ENCODE results near the gene ST6GALNAC3.
"Not testable (repeated sequence)": the region's sequence is repeated elsewhere in the genome, so short reads cannot be mapped to it uniquely, and the experiment has no call there.

ST6GALNAC3 gene

DNA sequence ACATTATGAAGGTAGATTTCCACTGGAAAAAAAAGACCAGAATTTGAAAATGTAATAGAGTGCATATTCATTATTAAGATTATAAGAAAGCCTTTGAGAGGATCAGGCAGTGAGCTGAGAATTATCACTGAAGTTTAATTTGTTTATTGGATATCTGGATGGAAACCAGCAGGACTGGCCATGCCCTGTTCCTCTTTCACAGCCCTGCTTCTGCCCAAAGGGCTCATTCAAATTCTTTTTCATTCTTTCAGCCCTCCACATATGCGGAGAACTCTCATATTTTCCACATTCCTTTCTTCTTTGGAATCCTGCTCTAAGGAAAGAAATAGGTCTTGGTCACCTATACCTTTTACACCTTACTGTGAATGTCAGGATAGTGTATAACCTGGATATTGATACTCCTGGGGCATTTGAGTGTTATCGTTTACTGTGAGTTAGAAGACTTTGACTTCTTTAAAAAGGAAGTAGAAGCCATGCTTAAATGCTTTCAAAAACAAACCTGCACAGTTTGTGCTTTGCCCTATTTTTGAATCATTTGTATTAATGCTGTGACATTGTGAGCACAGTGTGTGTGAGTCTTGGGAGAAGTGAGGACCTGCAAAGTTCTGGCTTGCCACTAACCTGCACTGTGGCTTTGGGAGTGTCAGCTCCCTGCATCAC, 35.5 kb downstream of the ST6GALNAC3 start:
- no peak for DNase-seq

DNA sequence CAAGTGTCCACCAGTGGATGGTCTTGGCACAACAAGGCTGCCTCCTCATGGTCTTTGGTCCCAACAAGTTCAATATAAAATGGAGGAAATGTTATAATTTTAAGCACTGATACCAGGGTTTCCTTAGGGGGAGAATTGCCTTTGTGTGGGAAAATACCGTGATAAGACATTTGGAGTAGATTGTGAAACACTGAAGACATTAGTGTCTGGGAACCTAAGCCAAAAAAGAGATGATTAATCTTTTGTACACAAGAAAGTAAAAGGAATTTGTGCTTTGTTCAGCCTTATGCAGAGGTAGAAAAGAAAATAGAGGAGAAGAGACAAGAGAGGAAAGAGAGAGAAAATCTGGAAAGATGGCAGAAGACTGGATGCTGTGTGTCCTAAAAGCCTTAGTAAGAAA, 36.1 kb downstream of the ST6GALNAC3 start:
- DNase-seq = no peak

DNA sequence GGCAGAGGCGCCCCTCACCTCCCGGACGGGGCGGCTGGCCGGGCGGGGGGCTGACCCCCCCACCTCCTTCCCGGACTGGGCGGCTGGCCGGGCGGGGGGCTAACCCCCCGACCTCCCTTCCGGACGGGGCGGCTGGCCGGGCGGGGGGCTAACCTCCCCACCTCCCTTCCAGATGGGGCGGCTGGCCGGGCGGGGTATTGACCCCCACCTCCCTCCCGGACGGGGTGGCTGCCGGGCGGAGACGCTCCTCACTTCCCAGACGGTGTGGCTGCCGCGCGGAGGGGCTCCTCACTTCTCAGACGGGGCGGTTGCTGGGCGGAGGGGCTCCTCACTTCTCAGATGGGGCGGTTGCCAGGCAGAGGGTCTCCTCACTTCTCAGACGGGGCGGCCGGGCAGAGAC, 37.8 kb downstream of the ST6GALNAC3 start:
- not testable (repeated sequence) for DNase-seq

DNA sequence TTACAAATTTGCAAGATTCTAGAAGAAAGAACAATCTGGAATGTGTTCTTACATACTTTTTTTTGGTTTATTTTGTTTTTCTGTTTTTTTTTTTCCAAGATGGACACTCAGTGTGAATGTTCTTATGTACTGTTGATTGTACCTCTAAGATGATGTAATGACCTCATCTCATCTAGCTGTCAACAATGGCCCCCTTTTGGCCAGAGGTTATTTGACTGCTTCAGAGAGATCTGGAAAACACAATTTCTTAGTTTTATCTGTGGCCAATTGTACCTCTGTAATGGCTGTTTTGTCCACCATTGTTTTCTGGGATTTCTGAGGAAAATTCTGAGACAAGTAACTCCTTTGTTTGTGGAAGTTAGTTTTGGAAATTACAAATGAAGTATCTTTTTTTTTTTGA, 38.9 kb downstream of the ST6GALNAC3 start:
- DNase-seq = no peak

DNA sequence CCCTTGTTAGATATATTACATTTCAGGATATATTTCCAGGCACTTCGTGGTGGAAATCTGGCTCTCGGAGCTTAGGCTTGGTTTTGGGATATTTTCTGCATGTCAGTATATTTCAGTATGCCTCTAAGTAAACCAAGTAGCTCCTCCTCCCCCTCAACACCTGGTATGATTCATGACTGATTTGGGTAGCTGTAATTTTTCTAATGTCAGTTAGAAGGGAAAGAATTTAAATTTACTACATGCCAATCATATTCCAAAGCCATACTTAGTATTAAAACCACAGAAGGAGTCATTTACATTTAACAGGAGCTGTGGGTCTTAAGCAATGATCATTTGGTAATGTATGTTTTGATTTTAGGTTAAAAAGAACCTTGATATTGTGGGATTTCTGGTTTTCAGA, 40.6 kb downstream of the ST6GALNAC3 start:
- DNase-seq = no peak

DNA sequence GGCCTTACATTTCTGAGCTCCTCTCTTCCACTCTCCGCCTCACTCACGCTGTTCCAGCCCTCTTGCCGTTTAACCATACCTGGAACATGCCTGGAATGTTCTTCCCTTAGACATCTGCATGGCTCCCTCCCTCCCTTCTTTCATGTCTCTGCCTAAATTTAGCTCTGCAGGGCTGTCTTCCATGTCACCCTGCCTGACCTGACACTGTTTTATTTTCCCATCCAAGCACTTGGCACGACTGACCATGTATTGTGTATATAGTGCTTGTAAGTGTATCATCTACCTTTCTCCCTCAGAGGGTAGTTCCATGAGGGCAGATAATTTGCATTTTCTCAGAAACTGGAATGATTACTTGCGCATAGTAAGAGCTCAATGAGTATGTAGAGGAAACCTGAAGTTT, 47.3 kb downstream of the ST6GALNAC3 start:
- no peak for DNase-seq

DNA sequence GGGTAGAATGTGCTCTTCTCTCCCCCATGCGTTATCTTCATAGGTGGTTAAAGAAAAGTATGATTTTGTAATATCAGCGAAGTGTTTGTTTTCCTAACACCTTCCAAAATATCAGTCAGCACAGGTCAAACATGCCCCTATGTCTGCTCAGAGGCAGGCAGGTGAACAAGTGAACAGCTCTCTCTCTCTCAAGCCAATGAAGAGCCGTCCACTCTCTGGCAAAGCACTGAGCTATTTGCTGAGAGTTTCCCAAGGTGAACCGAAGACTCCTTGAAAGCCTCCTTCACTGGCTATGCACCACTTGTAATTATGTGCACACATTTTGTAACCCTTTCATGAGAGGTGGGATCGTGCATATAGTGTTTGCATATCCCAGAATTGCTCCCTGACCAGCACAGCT, 47.7 kb downstream of the ST6GALNAC3 start:
- no peak for DNase-seq

DNA sequence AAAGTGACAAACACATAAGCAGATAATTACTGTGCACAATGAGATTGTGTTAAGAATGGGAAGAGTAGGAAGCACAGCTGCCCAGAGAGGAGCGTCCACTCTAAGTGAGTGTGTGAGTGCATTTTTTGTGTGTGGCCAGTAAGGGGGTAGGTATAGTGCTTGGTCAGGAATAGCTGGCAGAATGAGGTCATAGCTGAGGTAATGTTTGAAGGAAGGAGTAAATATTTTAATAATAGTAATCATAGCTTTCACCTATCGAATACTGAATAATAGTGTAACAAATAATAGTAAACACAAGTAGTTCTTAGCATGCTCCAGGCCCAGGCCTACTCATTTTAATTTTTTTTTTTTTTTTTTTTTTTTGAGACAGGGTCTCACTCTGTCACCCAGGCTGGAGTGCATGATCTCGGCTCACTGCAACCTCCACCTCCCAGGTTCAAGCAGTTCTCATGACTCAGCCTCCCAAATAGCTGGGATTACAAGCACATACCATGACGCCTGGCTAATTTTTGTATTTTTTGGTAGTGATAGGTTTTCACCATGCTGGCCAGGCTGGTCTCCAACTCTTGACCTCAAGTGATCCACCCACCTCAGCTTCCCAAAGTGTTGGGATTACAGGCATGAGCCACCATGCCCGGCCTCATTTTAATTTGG, 49.0 kb downstream of the ST6GALNAC3 start:
- DNase-seq = not testable (repeated sequence)

DNA sequence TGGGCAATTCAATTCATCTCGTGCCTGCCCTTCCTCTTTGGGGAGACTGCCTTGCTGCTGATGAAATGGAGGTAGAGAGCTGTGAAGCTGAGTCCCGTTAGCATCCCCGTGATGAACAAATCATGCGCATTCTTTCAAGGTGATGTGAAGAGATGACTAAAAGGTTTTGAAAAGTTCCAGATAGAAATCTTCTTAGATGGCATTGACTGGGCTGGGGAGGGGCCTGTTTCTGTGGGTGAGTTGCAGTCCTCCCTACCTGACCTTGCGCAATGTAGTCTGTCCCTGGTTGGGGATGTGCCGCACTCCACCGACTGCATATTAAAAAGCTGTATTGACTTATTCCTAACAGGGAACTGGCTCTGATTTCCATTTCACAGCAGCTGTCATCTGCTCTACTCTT, 49.6 kb downstream of the ST6GALNAC3 start:
- no peak for DNase-seq

DNA sequence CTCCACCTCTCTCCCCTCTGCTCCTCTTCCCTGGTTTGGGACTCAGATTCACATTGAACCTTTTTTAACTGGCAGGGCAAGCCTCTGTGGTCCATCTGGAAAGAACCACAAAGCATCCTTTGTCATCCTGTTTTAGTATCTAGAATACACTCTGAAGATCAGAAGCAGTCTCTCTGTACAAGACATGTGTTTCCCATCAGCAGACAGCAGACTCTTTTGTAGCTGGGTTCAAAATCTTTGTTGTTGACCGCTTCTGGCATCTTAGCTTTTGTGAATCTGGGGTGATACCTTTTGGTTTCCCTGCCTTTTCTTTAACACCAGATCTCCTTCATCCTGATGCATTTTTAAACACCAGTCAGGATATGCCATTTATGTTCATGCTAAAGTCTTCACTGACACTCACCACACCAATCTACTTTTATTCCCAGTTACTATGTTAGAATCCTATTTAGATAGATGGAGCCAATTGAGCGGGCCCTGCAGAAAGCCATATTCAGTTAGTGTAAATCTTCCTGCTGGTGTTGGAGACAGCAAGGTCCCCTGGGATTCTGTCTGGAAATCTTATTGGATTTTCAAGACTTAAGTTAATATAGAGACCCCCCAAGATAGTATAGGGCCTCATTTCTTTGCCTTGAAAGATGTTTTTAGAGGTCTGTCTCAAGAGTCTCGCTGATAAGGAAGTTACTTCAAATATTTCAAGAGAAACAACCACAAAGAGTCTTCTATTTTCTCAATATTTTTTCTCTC, 51.1 kb downstream of the ST6GALNAC3 start:
- no peak for DNase-seq

DNA sequence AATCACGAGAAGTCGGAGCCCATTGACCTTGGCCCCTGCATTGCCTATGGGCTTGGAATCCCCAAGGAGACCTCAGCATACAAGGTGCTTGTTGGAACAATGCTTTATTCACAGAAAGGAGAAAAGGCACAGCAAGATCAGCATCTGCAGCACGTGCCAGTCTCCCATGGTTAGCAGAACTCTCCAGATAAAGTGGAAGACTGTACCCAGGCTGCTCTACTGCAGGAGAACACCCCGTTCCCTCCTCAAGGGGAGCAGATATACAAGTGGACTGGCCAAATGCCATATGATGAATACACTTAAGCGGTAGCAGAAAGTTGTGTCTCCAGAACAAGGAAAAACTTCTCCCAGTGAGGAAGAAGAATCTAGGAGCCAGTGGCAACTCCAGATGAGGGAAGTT, 53.5 kb downstream of the ST6GALNAC3 start:
- no peak for DNase-seq

DNA sequence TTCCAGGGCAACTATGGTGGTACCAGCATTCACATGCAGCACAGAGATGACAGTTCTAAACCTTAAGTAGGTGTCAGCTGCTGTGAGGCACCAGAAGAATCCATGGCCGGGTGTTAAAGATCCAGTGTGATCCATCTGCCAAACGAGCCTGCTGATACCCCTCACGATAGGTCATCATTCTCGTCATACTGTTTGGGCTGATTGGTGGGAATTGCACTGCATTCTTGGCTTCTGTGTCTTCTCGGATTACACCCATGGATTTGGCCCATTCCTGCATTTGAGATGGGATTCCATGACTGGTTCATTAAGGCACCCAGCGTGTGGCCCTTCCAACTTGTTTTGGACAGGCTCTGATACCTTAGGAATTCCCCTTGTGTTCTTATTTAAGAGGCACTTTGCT, 55.2 kb downstream of the ST6GALNAC3 start:
- DNase-seq = no peak

DNA sequence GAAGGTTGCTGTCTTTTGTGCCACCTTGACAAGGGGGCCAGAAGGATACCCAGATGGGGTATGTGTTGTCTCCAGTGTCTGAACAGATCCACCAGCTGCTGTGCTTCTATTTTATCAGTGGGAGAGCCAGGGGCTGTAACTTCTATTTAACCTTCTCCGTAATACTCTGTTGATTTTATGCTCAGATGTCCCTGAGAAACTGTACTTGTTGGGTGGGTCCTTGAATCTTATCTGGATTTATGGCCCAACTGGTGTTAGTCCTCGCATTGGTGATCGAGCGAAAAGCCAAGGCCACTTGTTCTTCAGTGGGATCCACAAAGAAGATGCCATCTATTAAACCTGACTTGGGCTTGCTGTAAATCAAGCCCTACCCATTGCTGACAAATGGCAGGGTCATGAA, 56.4 kb downstream of the ST6GALNAC3 start:
- no peak for DNase-seq

DNA sequence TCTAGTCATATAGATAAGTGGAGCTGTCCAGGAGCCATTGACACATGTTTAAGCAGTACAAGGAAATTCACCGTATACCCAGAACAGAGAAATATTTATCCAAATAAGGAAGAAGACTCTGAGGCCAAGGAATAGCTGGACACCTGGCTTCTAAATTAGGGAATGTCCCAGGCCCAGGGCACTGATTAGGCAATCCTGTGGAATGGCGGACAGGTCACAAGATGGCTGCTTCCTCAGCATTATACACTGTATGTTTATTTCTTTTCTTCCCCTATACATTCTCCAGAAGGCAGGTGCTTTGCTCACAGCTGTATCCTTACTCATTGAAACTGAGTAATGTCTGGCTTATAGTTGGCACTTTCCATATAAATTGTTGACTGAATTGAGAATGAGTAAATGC, 59.4 kb downstream of the ST6GALNAC3 start:
- DNase-seq = no peak

DNA sequence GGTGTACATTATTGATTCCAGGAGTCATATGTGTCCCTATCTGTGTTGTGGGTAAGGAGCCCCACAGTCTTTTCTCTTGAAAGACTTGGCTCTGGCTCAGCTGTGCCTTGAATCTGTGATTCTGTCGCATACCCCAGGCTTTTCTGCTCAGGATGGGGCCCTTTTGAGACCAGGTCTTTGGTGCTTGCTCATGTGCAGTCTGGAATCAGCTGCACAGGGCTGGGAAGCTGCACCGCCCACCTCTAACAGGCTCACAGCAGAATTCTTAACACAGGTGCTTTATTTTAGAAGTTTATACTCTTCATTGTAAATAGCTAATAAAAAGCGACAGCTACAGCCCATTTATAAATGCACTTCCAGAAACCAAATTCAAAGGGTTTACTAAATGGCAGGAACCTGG, 61.3 kb downstream of the ST6GALNAC3 start:
- no peak for DNase-seq

DNA sequence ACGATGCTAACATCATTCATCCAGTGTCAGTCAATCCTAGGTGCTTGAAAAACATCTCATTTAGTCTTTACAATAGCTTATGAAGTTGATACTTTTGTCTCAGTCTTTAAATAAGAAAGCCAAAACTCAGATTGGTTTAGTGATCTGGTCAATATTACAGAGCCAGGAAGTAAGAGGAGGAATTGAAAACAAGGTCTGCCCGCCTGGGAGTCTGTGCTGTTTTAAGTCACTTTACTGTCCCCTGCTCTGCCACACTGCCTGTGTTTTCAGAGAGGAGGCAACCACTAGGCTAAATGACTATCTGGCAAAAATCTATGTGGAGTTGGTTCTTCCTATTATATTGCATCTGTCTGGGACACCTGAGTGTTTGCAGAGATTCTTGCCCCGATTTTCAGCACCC, 62.3 kb downstream of the ST6GALNAC3 start:
- no peak for DNase-seq

DNA sequence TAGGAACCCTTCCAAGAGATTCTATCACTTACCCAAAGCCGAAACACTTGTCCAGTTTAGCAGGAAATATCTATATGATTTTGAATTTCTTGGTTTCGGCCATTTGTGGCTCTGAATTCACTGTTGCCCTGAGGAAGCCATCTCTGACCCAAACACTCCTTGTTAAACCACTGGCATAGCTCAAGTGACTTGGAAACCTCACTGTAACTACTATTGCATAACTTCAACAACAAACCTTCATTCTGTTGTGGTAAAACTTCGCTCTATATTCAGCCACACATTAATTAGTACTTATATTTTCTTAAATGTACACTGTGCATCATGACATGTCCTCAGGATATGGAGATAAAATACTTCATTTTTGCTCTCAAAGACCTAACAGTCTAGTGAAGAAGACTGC, 63.2 kb downstream of the ST6GALNAC3 start:
- DNase-seq = no peak

DNA sequence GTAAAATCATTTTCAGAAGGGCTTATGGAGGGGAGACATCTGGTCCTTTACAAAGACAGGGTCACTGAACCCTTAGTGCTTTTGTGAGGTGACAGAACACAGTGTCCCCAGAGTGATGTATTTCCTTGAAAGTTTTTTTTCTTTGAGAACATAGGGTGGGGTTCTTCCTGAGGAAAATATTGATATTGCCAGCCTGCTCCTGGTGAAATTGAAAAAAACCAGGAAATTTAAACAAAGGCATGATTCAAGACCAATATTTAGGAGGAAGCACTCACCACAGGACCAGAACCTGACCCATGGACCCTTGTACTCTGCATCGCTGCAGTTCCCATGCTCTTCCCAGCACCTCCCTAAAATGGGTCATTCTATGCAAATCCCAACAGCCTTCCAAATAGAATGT, 63.7 kb downstream of the ST6GALNAC3 start:
- no peak for DNase-seq

DNA sequence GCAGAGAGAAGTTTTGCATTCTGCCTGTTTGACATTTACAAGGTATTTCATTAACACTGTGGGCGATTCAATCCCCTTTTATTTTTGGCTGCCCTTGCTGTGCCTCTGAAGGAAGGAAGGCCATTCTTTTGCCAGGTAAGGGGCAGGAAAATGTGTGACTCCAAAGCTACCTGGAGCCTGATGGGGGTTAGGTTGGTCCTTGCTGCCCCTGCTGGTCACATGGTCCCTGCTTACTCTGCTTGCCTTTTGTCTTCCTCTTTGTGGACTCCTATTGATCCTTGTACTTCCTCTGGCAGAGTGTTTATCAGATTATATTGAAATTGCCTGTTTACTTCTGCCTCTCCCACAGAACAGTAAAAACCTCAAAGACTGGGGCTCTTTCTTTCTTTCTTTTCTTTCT, 65.7 kb downstream of the ST6GALNAC3 start:
- no peak for DNase-seq

DNA sequence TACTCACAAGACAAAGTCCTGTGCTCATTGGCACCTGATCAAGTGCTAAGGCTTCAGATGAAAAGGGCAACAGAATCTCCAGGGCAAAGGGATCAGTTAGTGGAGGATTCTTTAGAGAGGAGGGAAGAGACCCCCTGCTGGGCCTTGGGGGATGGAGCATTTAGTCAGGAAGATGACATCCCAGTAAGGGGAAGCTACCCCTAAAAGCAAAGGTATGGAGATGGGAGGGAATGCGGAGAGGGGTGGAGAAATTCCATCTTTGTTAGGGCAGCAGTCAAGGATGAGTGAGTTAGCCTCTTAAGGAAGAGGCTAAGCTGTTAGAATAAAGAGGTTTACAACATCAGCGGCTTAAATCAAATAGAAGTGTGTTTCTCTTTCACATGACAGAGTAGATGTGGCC, 67.4 kb downstream of the ST6GALNAC3 start:
- DNase-seq = no peak

DNA sequence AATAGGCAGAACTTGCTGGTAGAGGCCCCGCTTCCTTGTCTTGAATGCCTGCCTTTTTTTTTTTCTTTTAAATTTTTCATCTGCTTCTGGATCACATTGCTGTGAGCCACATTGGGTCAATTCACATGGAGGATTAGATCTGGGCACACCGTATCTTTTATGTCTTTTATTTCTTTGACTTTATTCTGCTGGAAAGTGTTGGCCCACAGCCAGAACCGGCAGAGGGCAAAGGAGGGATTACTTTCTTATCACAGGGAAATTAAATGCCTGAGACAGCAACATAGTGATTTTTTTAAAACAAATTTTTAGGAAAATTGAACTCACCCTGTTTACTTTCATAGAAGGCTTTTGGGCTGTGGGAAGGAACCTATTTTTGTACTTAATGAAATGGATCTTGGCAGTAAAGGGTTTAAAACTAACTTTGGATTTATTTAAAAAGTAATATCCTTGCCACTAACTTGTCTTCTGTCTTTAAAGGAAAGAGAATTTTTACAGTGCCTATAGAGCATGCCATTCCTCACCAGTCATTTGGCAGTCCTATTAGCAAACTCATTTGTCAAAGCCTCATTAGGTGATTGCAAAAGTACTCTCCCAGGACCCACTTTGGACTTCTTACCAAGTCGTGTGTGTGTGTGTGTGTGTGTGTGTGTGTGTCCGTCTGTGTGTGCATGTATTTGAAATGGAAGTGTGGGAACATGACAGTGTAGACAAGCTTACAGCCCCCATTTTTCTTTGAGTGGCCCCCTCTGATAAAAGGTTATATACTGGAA, 68.4 kb downstream of the ST6GALNAC3 start:
- DNase-seq = no peak

DNA sequence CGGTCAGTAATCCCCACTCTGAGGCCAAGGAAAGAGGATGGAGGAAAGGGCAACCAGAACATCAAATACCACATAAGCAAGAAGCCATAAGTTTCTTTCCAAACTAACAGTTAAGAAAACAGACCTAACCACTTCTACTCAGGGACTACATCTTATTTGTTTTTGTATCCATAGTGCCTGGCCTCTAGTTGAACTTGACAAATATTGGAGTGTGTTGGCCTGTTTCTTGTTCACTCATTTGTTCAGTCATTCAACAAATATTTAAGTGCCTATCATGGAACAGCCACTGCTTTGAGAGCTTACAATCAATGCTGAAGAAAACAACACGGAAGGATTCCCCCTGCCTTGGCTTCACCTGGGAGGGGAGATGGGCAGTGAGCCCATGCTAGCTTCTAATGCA, 69.7 kb downstream of the ST6GALNAC3 start:
- DNase-seq = no peak

DNA sequence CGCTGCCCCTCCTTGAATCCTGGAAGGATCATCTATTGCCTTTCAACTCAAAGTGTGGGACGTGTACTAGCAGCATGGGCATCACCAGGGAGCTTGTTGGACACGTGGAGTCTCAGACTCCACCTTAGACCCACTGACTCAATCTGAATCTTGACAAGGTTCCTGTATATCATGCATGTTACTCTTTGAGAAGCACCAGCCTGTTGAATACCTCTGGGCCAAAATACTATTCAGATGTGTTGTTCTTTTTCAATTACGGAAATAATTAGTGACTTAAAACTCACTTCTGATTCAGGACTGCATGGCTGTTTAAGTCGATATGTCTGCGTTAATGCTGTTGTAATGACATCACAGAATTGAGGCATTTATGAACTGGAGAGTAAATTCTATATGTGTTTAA, 70.8 kb downstream of the ST6GALNAC3 start:
- no peak for DNase-seq

DNA sequence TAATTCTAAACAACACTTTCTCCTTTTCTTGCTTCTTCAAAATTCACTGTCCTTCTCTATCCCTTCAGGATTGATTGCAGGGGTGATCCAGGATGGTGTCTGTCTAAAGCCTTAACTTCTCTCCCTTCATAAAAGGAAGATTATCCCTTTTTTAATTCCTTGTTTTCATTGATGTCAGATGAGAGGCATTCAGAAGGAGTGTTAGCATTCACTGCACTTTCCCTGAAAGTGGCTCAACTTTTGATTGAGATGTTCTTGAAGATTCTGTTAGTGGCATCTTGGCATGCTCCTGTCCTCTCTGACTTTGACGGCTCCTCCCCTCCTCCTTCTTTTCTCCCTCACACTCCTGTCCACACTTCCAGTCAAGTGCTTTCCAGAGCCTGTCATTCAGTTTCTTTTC, 71.6 kb downstream of the ST6GALNAC3 start:
- DNase-seq = no peak

All from T-helper 9 cell (primary cell).